Mesenchymal stem cell (in vitro differentiated cells and primary cell): ENCODE results near the gene CLDN6.

Source experiments
- DNase-seq: peaks from one replicate; pipeline ENCODE4 v3.0.0-alpha.2; 2013
- H2AFZ ChIP-seq: one replicate; pipeline ENCODE4 v1.6.1; 2013; ENCODE audit warnings: low read depth, mild to moderate bottlenecking, control low read depth, inconsistent platforms, low read length, moderate library complexity
- H2AK5ac ChIP-seq: 2 replicates; pipeline ENCODE4 v1.6.1; 2013; ENCODE audit warnings: low read length, moderate library complexity, mild to moderate bottlenecking, inconsistent platforms; ENCODE audit not compliant: severe bottlenecking
- H2BK120ac ChIP-seq: one replicate; pipeline ENCODE4 v1.6.1; 2013; ENCODE audit warnings: low read depth, mild to moderate bottlenecking, inconsistent platforms, low read length, moderate library complexity
- H2BK12ac ChIP-seq, 2 experiments: one replicate each; pipeline ENCODE4 v1.6.1; 2013; ENCODE audit warnings: inconsistent platforms in 2 of 2, low read length in 2 of 2, mild to moderate bottlenecking in 2 of 2, moderate library complexity in 2 of 2, control low read depth in 1 of 2
- H2BK15ac ChIP-seq: one replicate; pipeline ENCODE4 v1.6.1; 2013; ENCODE audit warnings: mild to moderate bottlenecking, low read depth, inconsistent platforms; ENCODE audit not compliant: poor library complexity, severe bottlenecking
- H2BK5ac ChIP-seq: 2 replicates; pipeline ENCODE4 v1.6.1; 2013; ENCODE audit warnings: low read depth, mild to moderate bottlenecking, low read length, control low read depth, inconsistent platforms; ENCODE audit not compliant: poor library complexity, severe bottlenecking
- H3K14ac ChIP-seq, 2 experiments: one replicate each; pipeline ENCODE4 v1.6.1; 2013; ENCODE audit warnings: inconsistent platforms in 2 of 2, low read length in 2 of 2, control low read depth in 1 of 2, mild to moderate bottlenecking in 1 of 2, moderate library complexity in 1 of 2
- H3K18ac ChIP-seq, 2 experiments: one replicate each; pipeline ENCODE4 v1.6.1; 2013; ENCODE audit warnings: inconsistent platforms in 2 of 2, low read length in 2 of 2, control low read depth in 1 of 2, low read depth in 1 of 2, mild to moderate bottlenecking in 1 of 2
- H3K23ac ChIP-seq, 2 experiments: one replicate each; pipeline ENCODE4 v1.6.1; 2013; ENCODE audit warnings: inconsistent platforms in 2 of 2, low read length in 2 of 2, mild to moderate bottlenecking in 2 of 2, moderate library complexity in 2 of 2, control low read depth in 1 of 2
- H3K27ac ChIP-seq: 2 replicates; pipeline ENCODE4 v1.5.1; 2013; ENCODE audit warnings: mild to moderate bottlenecking, moderate library complexity, low read length, control low read depth, inconsistent platforms; ENCODE audit not compliant: poor library complexity, severe bottlenecking
- H3K27me3 ChIP-seq, 2 experiments: 2 replicates each; pipeline versions ENCODE4 v1.6.1 to v1.7.0; 2013; ENCODE audit warnings: low read length in 2 of 2, mild to moderate bottlenecking in 2 of 2, moderate library complexity in 2 of 2, control low read depth in 1 of 2, inconsistent platforms in 1 of 2; ENCODE audit not compliant: control insufficient read depth in 1 of 2, insufficient read depth in 1 of 2
- H3K36me3 ChIP-seq, 2 experiments: 2 replicates each; pipeline versions ENCODE4 v1.6.1 to v1.7.0; 2013; ENCODE audit warnings: low read length in 2 of 2, control low read depth in 1 of 2, inconsistent platforms in 1 of 2, low read depth in 1 of 2, mild to moderate bottlenecking in 1 of 2; ENCODE audit not compliant: insufficient read depth in 2 of 2, control insufficient read depth in 1 of 2
- H3K4ac ChIP-seq, 2 experiments: one replicate each; pipeline ENCODE4 v1.6.1; 2013; ENCODE audit warnings: inconsistent platforms in 2 of 2, low read length in 2 of 2, mild to moderate bottlenecking in 2 of 2, moderate library complexity in 2 of 2, control low read depth in 1 of 2, low read depth in 1 of 2
- H3K4me1 ChIP-seq: 2 replicates; pipeline ENCODE4 v1.6.1; 2013; ENCODE audit warnings: low read depth, low read length, control low read depth; ENCODE audit not compliant: control insufficient read depth, insufficient read depth
- H3K4me2 ChIP-seq: 2 replicates; pipeline ENCODE4 v1.6.1; 2013; ENCODE audit warnings: low read length, mild to moderate bottlenecking, inconsistent platforms; ENCODE audit not compliant: poor library complexity, severe bottlenecking
- H3K4me3 ChIP-seq, 2 experiments: 2 replicates each; pipeline versions ENCODE4 v1.5.1 to v1.7.0; 2013; ENCODE audit warnings: low read length in 2 of 2, mild to moderate bottlenecking in 2 of 2, control low read depth in 1 of 2, low read depth in 1 of 2; ENCODE audit not compliant: insufficient read depth in 1 of 2
- H3K79me1 ChIP-seq: replicated peaks from 2 replicates; pipeline ENCODE4 v1.6.1; 2013; ENCODE audit warnings: mild to moderate bottlenecking, control low read depth, low read length, inconsistent platforms; ENCODE audit not compliant: poor library complexity, severe bottlenecking
- H3K9ac ChIP-seq: 2 replicates; pipeline ENCODE4 v1.7.0; 2013; ENCODE audit warnings: mild to moderate bottlenecking, low read length, moderate library complexity
- H3K9me3 ChIP-seq: 2 replicates; pipeline ENCODE4 v1.7.0; 2013; ENCODE audit warnings: mild to moderate bottlenecking, low read length; ENCODE audit not compliant: control insufficient read depth
- H4K8ac ChIP-seq: one replicate; pipeline ENCODE4 v1.6.1; 2013; ENCODE audit warnings: inconsistent platforms, mild to moderate bottlenecking, low read length, moderate library complexity
- H4K91ac ChIP-seq: one replicate; pipeline ENCODE4 v1.6.1; 2013; ENCODE audit warnings: mild to moderate bottlenecking, low read length, inconsistent platforms
- WGBS: methylation state at CpG from one replicate; pipeline ENCODE4 v1.1.7; 2013; ENCODE audit warnings: mixed read lengths; 5-methylcytosine and 5-hydroxymethylcytosine counted together

Gene CLDN6

GRCh38 chr16:3035972-3036725 is 18.2 kb upstream of the CLDN6 start:
- Histone ChIP-seq H2BK12ac (no peak overlapping the region), H3K23ac (no peak overlapping the region), H2BK15ac (no peak overlapping the region), H3K27me3 (peaks cover 71 to 81% of the 10 kb centered on the region in 2 experiments), H2BK5ac (no peak overlapping the region), H3K27ac (no peak overlapping the region), H4K91ac (no peak overlapping the region), H2AFZ (no peak overlapping the region), H3K4me3 (no peak overlapping the region), H3K4ac (no peak overlapping the region), H3K79me1 (no peaks in the 10 kb centered on the region), H3K18ac (no peak overlapping the region), H2AK5ac (no peak overlapping the region), H2BK120ac (no peak overlapping the region), H3K9ac (no peak overlapping the region), H4K8ac (no peak overlapping the region), H3K9me3 (no peaks in the 10 kb centered on the region), H3K4me2 (no peak overlapping the region), H3K14ac (no peak overlapping the region), H3K4me1 (peaks cover 4% of the 10 kb centered on the region), H3K36me3 (no peaks in the 10 kb centered on the region)
- no peak for DNase-seq
- whole genome bisulfite sequencing, result 6% methylated on average over 31 of the region's 40 CpGs

DNA sequence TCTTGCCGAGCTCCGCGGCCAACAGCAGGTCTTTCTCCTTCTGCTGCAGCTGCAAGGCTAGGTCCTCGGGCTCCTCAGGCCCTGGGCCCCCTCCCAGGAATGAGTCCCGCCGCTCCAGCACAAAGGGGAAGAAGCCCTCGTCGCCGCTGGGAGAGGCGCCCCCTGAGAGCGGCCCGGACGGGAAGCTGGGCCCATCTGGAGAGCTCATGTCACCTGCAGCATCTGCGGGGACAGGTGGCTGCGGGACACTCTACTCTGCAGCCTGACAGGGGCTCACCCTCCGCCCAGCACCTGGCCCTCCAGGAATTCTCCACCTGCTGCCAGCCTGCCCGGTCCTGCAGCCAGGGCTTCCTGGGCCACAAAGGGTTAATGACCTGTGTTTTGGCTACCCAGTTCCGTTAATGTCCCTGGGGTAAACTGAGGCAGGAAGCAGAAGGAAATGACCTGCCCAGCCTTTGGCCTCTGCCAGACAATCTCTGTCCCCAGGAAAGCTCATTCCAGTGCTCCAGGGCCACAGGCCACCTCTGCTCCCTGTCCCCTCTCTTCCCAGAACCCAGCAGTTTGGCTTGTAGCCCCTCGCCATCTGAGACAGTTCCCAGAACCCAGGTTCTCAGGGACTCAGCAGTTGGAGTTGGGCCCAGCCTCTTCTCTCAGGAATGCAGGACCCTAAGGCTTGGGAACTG is 17.4 kb upstream of the CLDN6 start:
- H3K9me3 ChIP-seq, result no peaks in the 10 kb centered on the region
- H2AK5ac ChIP-seq, result no peak overlapping the region
- H3K14ac ChIP-seq, result no peak overlapping the region
- H2BK12ac ChIP-seq, result no peak overlapping the region
- H2BK120ac ChIP-seq, result no peak overlapping the region
- H3K4me2 ChIP-seq, result no peak overlapping the region
- H4K8ac ChIP-seq, result no peak overlapping the region
- H3K27me3 ChIP-seq, result peaks cover 69 to 83% of the 10 kb centered on the region in 2 experiments
- H3K23ac ChIP-seq, result no peak overlapping the region
- H2AFZ ChIP-seq, result no peak overlapping the region
- H2BK15ac ChIP-seq, result no peak overlapping the region
- H3K79me1 ChIP-seq, result no peaks in the 10 kb centered on the region
- no peak overlapping the region for H3K4ac ChIP-seq
- no peak overlapping the region for H3K4me3 ChIP-seq
- no peak overlapping the region for H4K91ac ChIP-seq
- H3K18ac ChIP-seq, result no peak overlapping the region
- H3K4me1 ChIP-seq, result peaks cover 4% of the 10 kb centered on the region
- 53% methylated on average over 19 of the region's 19 CpGs for WGBS
- H2BK5ac ChIP-seq, result no peak overlapping the region
- no peaks in the 10 kb centered on the region for H3K36me3 ChIP-seq
- H3K9ac ChIP-seq, result no peak overlapping the region
- H3K27ac ChIP-seq, result no peak overlapping the region
- DNase-seq, result no peak

- Histone ChIP-seq H3K23ac (no peak overlapping the region), H2BK5ac (no peak overlapping the region), H3K27ac (no peak overlapping the region), H2AK5ac (no peak overlapping the region), H3K4me3 (no peak overlapping the region), H3K9ac (no peak overlapping the region), H2BK15ac (no peak overlapping the region), H4K8ac (no peak overlapping the region), H4K91ac (no peak overlapping the region), H2AFZ (no peak overlapping the region), H3K4ac (no peak overlapping the region), H3K18ac (no peak overlapping the region), H3K79me1 (no peaks in the 10 kb centered on the region), H3K14ac (no peak overlapping the region), H2BK120ac (no peak overlapping the region), H3K36me3 (peaks cover 3 to 13% of the 10 kb centered on the region in 2 experiments), H3K27me3 (peaks cover 52 to 76% of the 10 kb centered on the region in 2 experiments), H3K4me1 (peaks cover 14% of the 10 kb centered on the region), H3K4me2 (no peak overlapping the region), H3K9me3 (no peaks in the 10 kb centered on the region), H2BK12ac (no peak overlapping the region)
- no peak for DNase-seq
- WGBS, result 72% methylated on average over 7 of the region's 7 CpGs
Observed at GRCh38 chr16:3032624-3033023, 14.6 kb upstream of the CLDN6 start.
